Neural cell (in vitro differentiated cells): ENCODE results near the gene TSSK1B.

ENCODE experiments used
- POLR2AphosphoS5 ChIP-seq: IDR thresholded peaks from 2 replicates; pipeline ENCODE4 v1.6.1; 2012
- TF ChIP-seq, protein P1 (sequence below): IDR thresholded peaks from 2 replicates; pipeline ENCODE4 v1.6.1; 2012; ENCODE audit warnings: borderline replicate concordance

- TF ChIP-seq POLR2AphosphoS5: no peak
- TF ChIP-seq, protein P1, sequence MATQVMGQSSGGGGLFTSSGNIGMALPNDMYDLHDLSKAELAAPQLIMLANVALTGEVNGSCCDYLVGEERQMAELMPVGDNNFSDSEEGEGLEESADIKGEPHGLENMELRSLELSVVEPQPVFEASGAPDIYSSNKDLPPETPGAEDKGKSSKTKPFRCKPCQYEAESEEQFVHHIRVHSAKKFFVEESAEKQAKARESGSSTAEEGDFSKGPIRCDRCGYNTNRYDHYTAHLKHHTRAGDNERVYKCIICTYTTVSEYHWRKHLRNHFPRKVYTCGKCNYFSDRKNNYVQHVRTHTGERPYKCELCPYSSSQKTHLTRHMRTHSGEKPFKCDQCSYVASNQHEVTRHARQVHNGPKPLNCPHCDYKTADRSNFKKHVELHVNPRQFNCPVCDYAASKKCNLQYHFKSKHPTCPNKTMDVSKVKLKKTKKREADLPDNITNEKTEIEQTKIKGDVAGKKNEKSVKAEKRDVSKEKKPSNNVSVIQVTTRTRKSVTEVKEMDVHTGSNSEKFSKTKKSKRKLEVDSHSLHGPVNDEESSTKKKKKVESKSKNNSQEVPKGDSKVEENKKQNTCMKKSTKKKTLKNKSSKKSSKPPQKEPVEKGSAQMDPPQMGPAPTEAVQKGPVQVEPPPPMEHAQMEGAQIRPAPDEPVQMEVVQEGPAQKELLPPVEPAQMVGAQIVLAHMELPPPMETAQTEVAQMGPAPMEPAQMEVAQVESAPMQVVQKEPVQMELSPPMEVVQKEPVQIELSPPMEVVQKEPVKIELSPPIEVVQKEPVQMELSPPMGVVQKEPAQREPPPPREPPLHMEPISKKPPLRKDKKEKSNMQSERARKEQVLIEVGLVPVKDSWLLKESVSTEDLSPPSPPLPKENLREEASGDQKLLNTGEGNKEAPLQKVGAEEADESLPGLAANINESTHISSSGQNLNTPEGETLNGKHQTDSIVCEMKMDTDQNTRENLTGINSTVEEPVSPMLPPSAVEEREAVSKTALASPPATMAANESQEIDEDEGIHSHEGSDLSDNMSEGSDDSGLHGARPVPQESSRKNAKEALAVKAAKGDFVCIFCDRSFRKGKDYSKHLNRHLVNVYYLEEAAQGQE: no peak
Observed at GRCh38 chr5:113382731-113383130, 52.1 kb downstream of the TSSK1B start.
